DMS114 treated with DMSO at 0.1 percent for 48 hours (cell line): ENCODE data around the gene PRKAR2A.
"Not testable (repeated sequence)": the region's sequence is repeated elsewhere in the genome, so short reads cannot be mapped to it uniquely, and the experiment has no call there.

Experiments used
- DNase-seq: peaks from one replicate; lab custom pipeline; 2025; ENCODE audit not compliant: unreplicated experiment; lab: John Stamatoyannopoulos, UW

Gene PRKAR2A

GRCh38 chr3:48734541-48734940 lies 113.1 kb downstream of the PRKAR2A start:
- not testable (repeated sequence) for DNase-seq

GRCh38 chr3:48733752-48734518 lies 113.7 kb downstream of the PRKAR2A start:
- DNase-seq, result not testable (repeated sequence)

GRCh38 chr3:48727511-48727910 lies 120.2 kb downstream of the PRKAR2A start:
- DNase-seq, result no peak

- DNase-seq, result not testable (repeated sequence)
Measured at GRCh38 chr3:48725185-48725855, 122.4 kb downstream of the PRKAR2A start.

GRCh38 chr3:48723725-48724124 lies 123.9 kb downstream of the PRKAR2A start:
- DNase-seq, result no peak

GRCh38 chr3:48723293-48723692 lies 124.4 kb downstream of the PRKAR2A start:
- not testable (repeated sequence) for DNase-seq

- DNase-seq, result peak; percentile 96
Measured at GRCh38 chr3:48716982-48717746, 130.5 kb downstream of the PRKAR2A start, which contains the start of gene IP6K2. Gene IP6K2 (minus strand): TSS chr3:48717221. CDS start chr3:48695291, 21,930 bp downstream.

- DNase-seq, result no peak
Measured at GRCh38 chr3:48716508-48716981, 131.1 kb downstream of the PRKAR2A start.

- DNase-seq, result no peak
Measured at GRCh38 chr3:48715174-48715800, 132.4 kb downstream of the PRKAR2A start.

- DNase-seq, result no peak
Measured at GRCh38 chr3:48711727-48712126, 135.9 kb downstream of the PRKAR2A start.

- no peak for DNase-seq
Measured at GRCh38 chr3:48709051-48709461, 138.6 kb downstream of the PRKAR2A start.

- no peak for DNase-seq
Measured at GRCh38 chr3:48708481-48708889, 139.2 kb downstream of the PRKAR2A start.

GRCh38 chr3:48707157-48707556 lies 140.5 kb downstream of the PRKAR2A start:
- no peak for DNase-seq

GRCh38 chr3:48702320-48702920 lies 145.3 kb downstream of the PRKAR2A start:
- no peak for DNase-seq

- DNase-seq, result no peak
Measured at GRCh38 chr3:48700731-48701405, 146.8 kb downstream of the PRKAR2A start.

GRCh38 chr3:48698891-48699290 lies 148.8 kb downstream of the PRKAR2A start:
- DNase-seq, result no peak

- DNase-seq, result no peak
Measured at GRCh38 chr3:48697952-48698351, 149.7 kb downstream of the PRKAR2A start.

- no peak for DNase-seq
Measured at GRCh38 chr3:48696601-48697000, 151.1 kb downstream of the PRKAR2A start.
